Ishikawa (cell line): ENCODE data around the gene SYTL4.

ENCODE experiments used
- CEBPB ChIP-seq: IDR thresholded peaks from 2 replicates; pipeline ENCODE4 v1.6.1; 2012
- CREB1 ChIP-seq: IDR thresholded peaks from 2 replicates; pipeline ENCODE4 v1.6.1; 2012; ENCODE audit warnings: low read depth
- EGR1 ChIP-seq: IDR thresholded peaks from 2 replicates; pipeline ENCODE4 v1.6.1; 2012
- EP300 ChIP-seq: IDR thresholded peaks from 2 replicates; pipeline ENCODE4 v1.6.1; 2012; ENCODE audit warnings: borderline replicate concordance
- FOXM1 ChIP-seq: IDR thresholded peaks from 2 replicates; pipeline ENCODE4 v1.6.1; 2012; ENCODE audit warnings: low read depth, borderline replicate concordance
- NFIC ChIP-seq: IDR thresholded peaks from 2 replicates; pipeline ENCODE4 v1.6.1; 2012
- RAD21 ChIP-seq: IDR thresholded peaks from 2 replicates; pipeline ENCODE4 v1.6.1; 2012; ENCODE audit warnings: low read depth
- REST ChIP-seq: IDR thresholded peaks from 2 replicates; pipeline ENCODE4 v1.6.1; 2012; ENCODE audit warnings: low read depth, mild to moderate bottlenecking
- TAF1 ChIP-seq: IDR thresholded peaks from 2 replicates; pipeline ENCODE4 v1.6.1; 2012; ENCODE audit warnings: low read depth, mild to moderate bottlenecking
- TCF12 ChIP-seq: IDR thresholded peaks from 2 replicates; pipeline ENCODE4 v1.6.1; 2012; ENCODE audit warnings: low read depth
- TEAD4 ChIP-seq: IDR thresholded peaks from 2 replicates; pipeline ENCODE4 v1.6.1; 2012
- YY1 ChIP-seq: IDR thresholded peaks from 2 replicates; pipeline ENCODE4 v1.6.1; 2012; ENCODE audit warnings: low read depth
- ZBTB7A ChIP-seq: IDR thresholded peaks from 2 replicates; pipeline ENCODE4 v1.6.1; 2012; ENCODE audit warnings: low read depth
- TF ChIP-seq, protein P1 (sequence below): IDR thresholded peaks from 2 replicates; pipeline ENCODE4 v1.6.1; 2012
- TF ChIP-seq, protein P2 (sequence below): IDR thresholded peaks from 2 replicates; pipeline ENCODE4 v1.6.1; 2012

Gene SYTL4

DNA sequence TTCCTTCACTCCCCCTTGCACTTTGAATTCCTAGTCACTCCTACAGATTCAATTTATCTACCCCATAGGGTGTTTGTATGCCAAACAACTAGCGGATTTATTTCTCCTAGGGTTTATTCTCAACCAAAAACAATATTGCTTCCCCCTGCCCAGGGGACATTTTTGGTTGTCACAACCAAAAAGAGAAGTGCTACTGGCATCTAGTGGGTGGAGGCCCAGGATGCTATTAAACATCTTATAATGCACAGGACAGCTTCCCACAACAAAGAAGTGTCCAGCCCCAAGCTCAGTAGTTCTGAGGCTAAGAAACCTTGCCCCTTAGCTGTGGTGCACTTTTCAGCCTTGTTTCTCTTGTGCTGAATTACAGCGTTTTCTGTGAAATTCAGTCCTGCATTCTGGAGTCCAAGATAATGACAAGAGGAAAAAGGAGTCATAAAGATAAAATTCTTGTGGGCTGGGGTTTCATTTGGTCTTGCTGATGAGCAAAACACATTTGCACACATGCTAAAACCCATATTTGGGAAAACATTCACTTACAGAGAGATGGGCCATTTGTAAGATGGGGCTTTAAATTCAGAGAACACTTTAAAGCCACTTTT is 11.2 kb upstream of the SYTL4 start:
- TF ChIP-seq YY1 (no peak), FOXM1 (no peak), REST (no peak), TCF12 (no peak), NFIC (no peak), CEBPB (no peak)
- TF ChIP-seq, protein P1, sequence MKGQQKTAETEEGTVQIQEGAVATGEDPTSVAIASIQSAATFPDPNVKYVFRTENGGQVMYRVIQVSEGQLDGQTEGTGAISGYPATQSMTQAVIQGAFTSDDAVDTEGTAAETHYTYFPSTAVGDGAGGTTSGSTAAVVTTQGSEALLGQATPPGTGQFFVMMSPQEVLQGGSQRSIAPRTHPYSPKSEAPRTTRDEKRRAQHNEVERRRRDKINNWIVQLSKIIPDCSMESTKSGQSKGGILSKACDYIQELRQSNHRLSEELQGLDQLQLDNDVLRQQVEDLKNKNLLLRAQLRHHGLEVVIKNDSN: no peak
- TF ChIP-seq, protein P2, sequence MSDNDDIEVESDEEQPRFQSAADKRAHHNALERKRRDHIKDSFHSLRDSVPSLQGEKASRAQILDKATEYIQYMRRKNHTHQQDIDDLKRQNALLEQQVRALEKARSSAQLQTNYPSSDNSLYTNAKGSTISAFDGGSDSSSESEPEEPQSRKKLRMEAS: no peak

GRCh38 chrX:100721328-100721727 is 10.6 kb downstream of the SYTL4 start:
- TF ChIP-seq ZBTB7A: no peak
- no peak for TF ChIP-seq EP300
- no peak for TF ChIP-seq CEBPB
- no peak for TF ChIP-seq RAD21
- TF ChIP-seq, protein P1: no peak
- TF ChIP-seq TCF12: no peak
- TF ChIP-seq FOXM1: no peak
- TF ChIP-seq CREB1: no peak
- TF ChIP-seq, protein P2: no peak
- TF ChIP-seq TEAD4: no peak
- no peak for TF ChIP-seq TAF1
- TF ChIP-seq YY1: no peak
- TF ChIP-seq EGR1: no peak
- no peak for TF ChIP-seq REST
- TF ChIP-seq NFIC: no peak

DNA sequence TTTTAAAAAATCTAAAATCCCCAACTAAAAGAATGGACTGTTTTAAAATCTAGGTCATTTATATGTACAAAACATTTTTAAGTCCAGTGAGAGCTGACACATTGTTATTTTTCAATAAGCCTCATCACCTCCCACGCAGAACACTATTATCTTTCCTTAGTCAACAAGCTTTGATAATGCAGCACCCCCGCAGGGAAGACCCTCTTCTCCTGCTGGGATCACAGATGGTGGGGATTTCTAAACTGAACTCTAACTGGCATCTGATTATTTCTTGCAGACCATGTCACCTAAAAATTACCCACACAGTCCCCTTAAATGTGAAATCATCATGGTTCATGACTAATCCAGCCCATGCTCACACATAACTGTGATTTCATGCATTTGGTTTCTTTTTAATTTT is 11.6 kb downstream of the SYTL4 start:
- TF ChIP-seq ZBTB7A (no peak), FOXM1 (no peak), TCF12 (no peak), EGR1 (no peak), TAF1 (no peak), REST (no peak), CREB1 (no peak), CEBPB (no peak), YY1 (no peak), RAD21 (no peak), TEAD4 (no peak), EP300 (no peak), NFIC (no peak)
- TF ChIP-seq, protein P2: no peak
- TF ChIP-seq, protein P1: no peak

GRCh38 chrX:100719139-100719538 is 12.8 kb downstream of the SYTL4 start:
- TF ChIP-seq YY1 (no peak), CREB1 (no peak), REST (no peak), EGR1 (no peak), NFIC (no peak), TEAD4 (no peak), FOXM1 (no peak), EP300 (no peak), TAF1 (no peak)
- TF ChIP-seq, protein P2: no peak
